IPS-18c (cell line): ENCODE data around the gene GTF3C5.
"Not testable (repeated sequence)": the region's sequence is repeated elsewhere in the genome, so short reads cannot be mapped to it uniquely, and the experiment has no call there.

Source experiments
- H3K4me3 ChIP-seq: 2 replicates; pipeline ENCODE4 v1.7.0; 2013; ENCODE audit warnings: low read depth, mild to moderate bottlenecking, low read length, moderate library complexity; ENCODE audit not compliant: insufficient read depth
- H3K9me3 ChIP-seq: one replicate; pipeline ENCODE4 v1.6.1; 2013; ENCODE audit warnings: mild to moderate bottlenecking, low read length, moderate library complexity; ENCODE audit not compliant: control insufficient read depth, insufficient read depth

Gene GTF3C5

GRCh38 chr9:133088756-133089155 lies 58.0 kb downstream of the GTF3C5 start:
- no peak overlapping the region for H3K4me3 ChIP-seq

GRCh38 chr9:133089271-133089671 lies 58.5 kb downstream of the GTF3C5 start:
- H3K9me3 ChIP-seq: no peaks in the 10 kb centered on the region
- no peak overlapping the region for H3K4me3 ChIP-seq

More at GRCh38 chr9:133088756-133089155, 58.0 kb downstream of the GTF3C5 start:
- H3K9me3 ChIP-seq: no peaks in the 10 kb centered on the region

- no peak overlapping the region for H3K4me3 ChIP-seq
- no peaks in the 10 kb centered on the region for H3K9me3 ChIP-seq
Measured at GRCh38 chr9:133090187-133090586, 59.4 kb downstream of the GTF3C5 start.

- Histone ChIP-seq H3K9me3 (no peaks in the 10 kb centered on the region), H3K4me3 (no peak overlapping the region)
Measured at GRCh38 chr9:133090752-133091385, 60.1 kb downstream of the GTF3C5 start.

GRCh38 chr9:133094351-133094750 lies 63.6 kb downstream of the GTF3C5 start:
- not testable (repeated sequence) for H3K4me3 ChIP-seq, H3K9me3 ChIP-seq

GRCh38 chr9:133094842-133095393 lies 64.1 kb downstream of the GTF3C5 start:
- no peak overlapping the region for H3K4me3 ChIP-seq
- H3K9me3 ChIP-seq: no peaks in the 10 kb centered on the region

GRCh38 chr9:133098104-133098754 lies 67.4 kb downstream of the GTF3C5 start:
- Histone ChIP-seq H3K9me3 (no peaks in the 10 kb centered on the region), H3K4me3 (no peak overlapping the region)

GRCh38 chr9:133098871-133099270 lies 68.1 kb downstream of the GTF3C5 start:
- no peak overlapping the region for H3K4me3 ChIP-seq
- H3K9me3 ChIP-seq: no peaks in the 10 kb centered on the region

GRCh38 chr9:133099726-133100505 lies 69.1 kb downstream of the GTF3C5 start:
- H3K4me3 ChIP-seq: no peak overlapping the region
- no peaks in the 10 kb centered on the region for H3K9me3 ChIP-seq

GRCh38 chr9:133100506-133101355 lies 69.9 kb downstream of the GTF3C5 start:
- Histone ChIP-seq H3K9me3 (no peaks in the 10 kb centered on the region), H3K4me3 (no peak overlapping the region)

- no peak overlapping the region for H3K4me3 ChIP-seq
- no peaks in the 10 kb centered on the region for H3K9me3 ChIP-seq
Measured at GRCh38 chr9:133101356-133102189, 70.8 kb downstream of the GTF3C5 start.

- no peaks in the 10 kb centered on the region for H3K9me3 ChIP-seq
- no peak overlapping the region for H3K4me3 ChIP-seq
Measured at GRCh38 chr9:133102190-133103021, 71.6 kb downstream of the GTF3C5 start.

- H3K9me3 ChIP-seq: no peaks in the 10 kb centered on the region
- no peak overlapping the region for H3K4me3 ChIP-seq
Measured at GRCh38 chr9:133103183-133103986, 72.6 kb downstream of the GTF3C5 start.

GRCh38 chr9:133103987-133104505 lies 73.2 kb downstream of the GTF3C5 start:
- no peak overlapping the region for H3K4me3 ChIP-seq
- no peaks in the 10 kb centered on the region for H3K9me3 ChIP-seq
